WTC11 (cell line): Measurements from ENCODE around the gene CIC. TPM values are rescaled to one million over a fixed set of nuclear protein-coding genes. Genes with fewer than 3 reads are reported as not detected.
"Not testable (repeated sequence)": the region's sequence is repeated elsewhere in the genome, so short reads cannot be mapped to it uniquely, and the experiment has no call there.

Source experiments
- ATAC-seq: fragments of 200-7000 bp; cut with Tn5 transposase; 2 replicates; pipeline ENCODE4 v1.10.0; 2021; ENCODE audit warnings: mild to moderate bottlenecking, moderate library complexity
- CTCF ChIA-PET: fragments of 300-600 bp; sonication (Branson Sonifier 250); formaldehyde crosslinking; loops from one replicate; lab custom pipeline; 2021; ENCODE audit warnings: antibody characterized with exemption; lab: Charles Lee
- POLR2A ChIA-PET: fragments of 350-600 bp; sonication (Branson Sonifier 250); formaldehyde crosslinking; loops from one replicate; lab custom pipeline; 2021; ENCODE audit warnings: antibody characterized with exemption; lab: Charles Lee
- DNase-seq: peaks from one replicate; pipeline ENCODE4 v3.0.0; 2021; ENCODE audit warnings: low spot score
- H3K27ac Mint-ChIP-seq: 2 replicates; pipeline ENCODE4 v1.8.0; 2021; ENCODE audit warnings: mixed read lengths
- H3K27me3 Mint-ChIP-seq: 2 replicates; pipeline ENCODE4 v1.8.0; 2021; ENCODE audit warnings: low read depth, mild to moderate bottlenecking, moderate library complexity, mixed read lengths
- H3K36me3 Mint-ChIP-seq: 2 replicates; pipeline ENCODE4 v1.8.0; 2021; ENCODE audit warnings: mixed read lengths
- H3K4me1 Mint-ChIP-seq: 2 replicates; pipeline ENCODE4 v1.8.0; 2022; ENCODE audit warnings: mixed read lengths
- H3K4me3 Mint-ChIP-seq: 2 replicates; pipeline ENCODE4 v1.8.0; 2021; ENCODE audit warnings: mild to moderate bottlenecking, moderate library complexity, mixed read lengths
- H3K9me3 Mint-ChIP-seq: 2 replicates; pipeline ENCODE4 v1.8.0; 2021; ENCODE audit warnings: mixed read lengths
- E2F5 ChIP-seq: sonication (generic); formaldehyde crosslinking; IDR thresholded peaks from 2 replicates; pipeline ENCODE4 v1.8.1; 2022; ENCODE audit warnings: mild to moderate bottlenecking, moderate library complexity, missing genetic modification reagents
- IRF2 ChIP-seq: sonication (generic); formaldehyde crosslinking; IDR thresholded peaks from 2 replicates; pipeline ENCODE4 v1.8.0; 2022; ENCODE audit warnings: low read depth, missing genetic modification reagents, borderline replicate concordance
- MYBL2 ChIP-seq: sonication (generic); formaldehyde crosslinking; IDR thresholded peaks from 2 replicates; pipeline ENCODE4 v1.8.1; 2023; ENCODE audit warnings: mild to moderate bottlenecking, moderate library complexity, missing genetic modification reagents
- OVOL2 ChIP-seq: fragments of 250-450 bp; sonication (Bioruptor Pico); IDR thresholded peaks from 2 replicates; pipeline ENCODE4 v1.9.0; 2021; ENCODE audit warnings: mild to moderate bottlenecking, borderline replicate concordance
- PRDM15 ChIP-seq: sonication (generic); formaldehyde crosslinking; IDR thresholded peaks from 2 replicates; pipeline ENCODE4 v1.8.0; 2022; ENCODE audit warnings: missing genetic modification reagents
- SMAD4 ChIP-seq: sonication (generic); formaldehyde crosslinking; IDR thresholded peaks from 2 replicates; pipeline ENCODE4 v1.8.0; 2022; ENCODE audit warnings: mild to moderate bottlenecking, missing genetic modification reagents
- SOX15 ChIP-seq: fragments of 250-450 bp; sonication (Bioruptor Pico); IDR thresholded peaks from 2 replicates; pipeline ENCODE4 v1.9.0; 2021; ENCODE audit warnings: mild to moderate bottlenecking
- STAT6 ChIP-seq: sonication (generic); formaldehyde crosslinking; conservative IDR thresholded peaks from 2 replicates; pipeline ENCODE4 v1.8.1; 2023; ENCODE audit warnings: mild to moderate bottlenecking, low read depth, missing genetic modification reagents, moderate library complexity
- ZNF121 ChIP-seq: sonication (generic); formaldehyde crosslinking; IDR thresholded peaks from 2 replicates; pipeline ENCODE4 v1.8.0; 2023; ENCODE audit warnings: missing genetic modification reagents
- ZNF396 ChIP-seq: fragments of 250-450 bp; sonication (Bioruptor Pico); IDR thresholded peaks from 2 replicates; pipeline ENCODE4 v1.8.0; 2021; ENCODE audit warnings: mild to moderate bottlenecking, moderate library complexity, borderline replicate concordance
- ZNF425 ChIP-seq: fragments of 250-450 bp; sonication (Bioruptor Pico); conservative IDR thresholded peaks from 2 replicates; pipeline ENCODE4 v1.9.0; 2021; ENCODE audit warnings: mild to moderate bottlenecking
- ZNF512 ChIP-seq: sonication (generic); formaldehyde crosslinking; IDR thresholded peaks from 2 replicates; pipeline ENCODE4 v1.8.1; 2022; ENCODE audit warnings: missing genetic modification reagents, borderline replicate concordance
- ZNF671 ChIP-seq: fragments of 250-450 bp; sonication (Bioruptor Pico); IDR thresholded peaks from 2 replicates; pipeline ENCODE4 v1.8.0; 2021; ENCODE audit warnings: mild to moderate bottlenecking
- total RNA-seq: library from RNA; stranded (reverse); gene quantifications from 3 replicates; pipeline ENCODE4 v1.2.3, GENCODE V29; 2021

The CIC gene
- total RNA-seq, 1 experiment from 2014 or later = 55.8 TPM

GRCh38 chr19:42255766-42256745 is 13.0 kb upstream of the CIC start:
- H3K4me3 Mint-ChIP-seq = peak overlapping the region; percentile 82
- TF ChIP-seq ZNF671 (CRISPR knock-in tag) (no peak), SOX15 (CRISPR knock-in tag) (no peak), IRF2 (CRISPR knock-in tag) (no peak)
- peaks cover 20% of the 10 kb centered on the region for H3K27me3 Mint-ChIP-seq
- no peaks in the 10 kb centered on the region for H3K36me3 Mint-ChIP-seq
- ChIA-PET POLR2A (interaction anchor here (0.9 to 1.6 kb wide), 5 partner anchors 10 to 25 kb away, joined by 4 to 13 read pairs (median 6); no protein-coding TSS in a partner anchor), CTCF (interaction anchor here (0.7 to 3.0 kb wide), 8 partner anchors 9 to 221 kb away, joined by 3 to 32 read pairs (median 4); partner anchors contain the start of genes GSK3A and PAFAH1B3)
- peak overlapping the region; percentile 69; the same call in 1 of the 2 replicates for H3K27ac Mint-ChIP-seq
- H3K4me1 Mint-ChIP-seq = peaks cover 24% of the 10 kb centered on the region
- H3K9me3 Mint-ChIP-seq = no peaks in the 10 kb centered on the region
- ATAC-seq (peak; percentile 21), DNase-seq (no peak)

GRCh38 chr19:42257842-42258241 is 11.2 kb upstream of the CIC start:
- ChIA-PET CTCF (interaction anchor here (0.6 to 3.0 kb wide), 9 partner anchors 15 to 149 kb away, joined by 3 to 15 read pairs (median 4); partner anchors contain the start of gene GSK3A), POLR2A (interaction anchor here (0.7 kb wide), 1 partner anchor 44 kb away, joined by 7 read pairs; the partner anchor contains the start of gene PAFAH1B3)
- H3K27me3 Mint-ChIP-seq = peaks cover 38% of the 10 kb centered on the region
- H3K27ac Mint-ChIP-seq, DNase-seq, H3K36me3 Mint-ChIP-seq, ATAC-seq, H3K4me3 Mint-ChIP-seq, H3K9me3 Mint-ChIP-seq: not testable (repeated sequence)
- peak; percentile 72 for TF ChIP-seq ZNF121 (CRISPR knock-in tag)
- peaks cover 10% of the 10 kb centered on the region for H3K4me1 Mint-ChIP-seq

- Mint-ChIP-seq H3K9me3 (no peaks in the 10 kb centered on the region), H3K36me3 (no peaks in the 10 kb centered on the region), H3K4me3 (no peak overlapping the region), H3K4me1 (peaks cover 1% of the 10 kb centered on the region), H3K27ac (no peak overlapping the region), H3K27me3 (peaks cover 44% of the 10 kb centered on the region)
- DNase-seq = no peak
- TF ChIP-seq OVOL2 (CRISPR knock-in tag) (no peak), E2F5 (no peak), MYBL2 (no peak), ZNF425 (CRISPR knock-in tag) (no peak), STAT6 (no peak), SMAD4 (CRISPR knock-in tag) (no peak), ZNF512 (CRISPR knock-in tag) (no peak), PRDM15 (CRISPR knock-in tag) (no peak), ZNF396 (no peak)
- ChIA-PET CTCF (interaction anchor here (1.5 kb wide), 1 partner anchor 18 kb away, joined by 4 read pairs; no protein-coding TSS in a partner anchor), POLR2A (no interaction called here)
- ATAC-seq = no peak
These were observed 7.3 kb upstream of the CIC start for GRCh38 chr19:42261763-42262162.
